Left lobe of liver (tissue), 2 donors: Measurements from ENCODE around the gene WDR55. TPM values are rescaled to one million over a fixed set of nuclear protein-coding genes. Genes with fewer than 3 reads are reported as not detected.
A peak's percentile ranks its signal among the peaks of the same experiment; 100 is the strongest.
"Not testable (repeated sequence)": the region's sequence is repeated elsewhere in the genome, so short reads cannot be mapped to it uniquely, and the experiment has no call there.

ENCODE experiments used
- ATAC-seq: fragments of 200-7000 bp; cut with Tn5 transposase; one replicate; pipeline ENCODE4 v1.9.1; 2020; ENCODE audit warnings: mild to moderate bottlenecking, moderate library complexity
- DNase-seq: peaks from one replicate; pipeline ENCODE4 v3.0.0-alpha.2; 2020; ENCODE audit warnings: low spot score
- total RNA-seq: library from RNA; stranded (reverse); gene quantifications from one replicate; pipeline ENCODE4 v1.2.1, GENCODE V29; 2021
- donor health status: DM: no; HTN: no; CAD: no; lungs with moderate emphysema.
- donor health status: DM: no; HTN: yes; CAD: no.

Gene WDR55, protein sequence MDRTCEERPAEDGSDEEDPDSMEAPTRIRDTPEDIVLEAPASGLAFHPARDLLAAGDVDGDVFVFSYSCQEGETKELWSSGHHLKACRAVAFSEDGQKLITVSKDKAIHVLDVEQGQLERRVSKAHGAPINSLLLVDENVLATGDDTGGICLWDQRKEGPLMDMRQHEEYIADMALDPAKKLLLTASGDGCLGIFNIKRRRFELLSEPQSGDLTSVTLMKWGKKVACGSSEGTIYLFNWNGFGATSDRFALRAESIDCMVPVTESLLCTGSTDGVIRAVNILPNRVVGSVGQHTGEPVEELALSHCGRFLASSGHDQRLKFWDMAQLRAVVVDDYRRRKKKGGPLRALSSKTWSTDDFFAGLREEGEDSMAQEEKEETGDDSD
- 17.8 TPM for total RNA-seq

DNA sequence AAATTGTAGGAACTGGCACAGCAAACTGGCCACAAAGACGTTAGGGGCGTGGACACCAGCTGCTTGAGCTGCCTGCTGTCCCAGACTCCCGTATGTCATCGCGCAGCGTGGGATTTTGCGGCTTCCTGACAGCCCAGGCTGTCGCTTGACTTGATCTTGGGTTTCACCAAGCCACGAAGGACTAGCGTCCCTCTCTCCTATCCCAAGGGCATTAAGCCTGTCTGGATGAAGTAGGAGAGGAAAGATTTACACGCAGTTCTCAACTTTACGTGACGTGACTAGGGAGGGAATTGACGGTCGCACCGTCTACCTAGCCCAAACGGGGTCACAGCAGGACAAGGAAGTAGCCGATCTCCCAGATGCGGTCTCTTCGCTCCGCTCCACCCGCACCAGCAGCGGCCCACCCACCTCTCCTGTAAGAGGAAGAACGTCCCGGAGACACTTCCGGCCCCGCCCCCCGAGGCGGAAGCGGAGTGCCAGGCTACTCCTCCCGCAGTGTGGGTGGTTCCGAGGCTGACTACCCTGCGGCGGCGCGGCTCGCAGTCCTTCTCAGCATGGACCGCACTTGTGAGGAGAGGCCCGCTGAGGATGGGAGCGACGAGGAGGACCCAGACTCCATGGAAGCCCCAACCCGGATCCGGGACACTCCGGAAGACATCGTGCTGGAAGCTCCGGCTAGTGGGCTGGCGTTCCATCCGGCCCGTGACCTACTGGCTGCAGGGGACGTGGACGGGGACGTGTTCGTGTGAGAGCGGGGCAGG, at the start of gene WDR55:
WDR55 (plus strand) TSS at position 546 of the 761 bp plus-strand sequence; CDS start at position 555, 9 bp downstream.
- peak; percentile 98 for ATAC-seq
- DNase-seq, result peak; percentile 96

DNA sequence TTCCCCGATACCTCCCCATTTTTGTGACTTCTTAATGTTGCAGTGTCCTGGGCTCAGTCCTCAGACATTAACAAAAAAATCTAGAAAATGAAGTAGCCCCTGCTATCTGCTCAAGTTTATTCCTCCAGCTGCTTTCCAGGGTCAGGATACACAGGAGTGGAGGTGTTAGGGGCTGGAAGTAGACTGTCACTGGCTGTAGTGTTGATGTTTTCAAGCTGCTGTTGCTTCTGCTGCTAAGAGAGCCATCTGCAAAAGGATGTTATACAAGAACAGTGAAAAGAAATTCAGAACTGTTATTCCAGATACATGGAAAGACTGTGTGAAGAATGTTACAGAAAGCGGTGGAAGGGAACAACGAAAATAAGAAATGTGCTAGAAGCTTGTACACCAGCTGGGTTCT, 42.4 kb upstream of the WDR55 start:
- no peak for DNase-seq
- ATAC-seq, result no peak

DNA sequence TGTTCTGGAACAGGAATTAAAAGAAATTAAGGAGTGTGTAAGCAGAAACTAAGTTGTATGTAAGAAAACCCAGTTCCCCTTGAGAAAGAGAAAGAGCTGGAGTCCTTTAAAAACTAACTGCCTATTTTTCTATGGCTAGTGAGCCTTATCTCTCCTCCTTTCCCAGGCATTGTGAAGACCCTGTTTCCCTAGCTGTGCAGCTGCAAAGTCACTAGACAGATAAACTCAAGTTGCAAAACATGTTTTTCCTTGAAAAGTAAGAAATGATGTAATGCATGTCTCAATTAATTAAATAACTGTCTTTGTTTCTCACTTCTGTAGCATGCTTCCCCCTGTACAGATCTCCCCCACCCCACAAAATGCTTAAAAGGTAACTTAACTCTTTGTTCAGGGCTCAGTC, 41.6 kb upstream of the WDR55 start:
- ATAC-seq, DNase-seq: not testable (repeated sequence)

DNA sequence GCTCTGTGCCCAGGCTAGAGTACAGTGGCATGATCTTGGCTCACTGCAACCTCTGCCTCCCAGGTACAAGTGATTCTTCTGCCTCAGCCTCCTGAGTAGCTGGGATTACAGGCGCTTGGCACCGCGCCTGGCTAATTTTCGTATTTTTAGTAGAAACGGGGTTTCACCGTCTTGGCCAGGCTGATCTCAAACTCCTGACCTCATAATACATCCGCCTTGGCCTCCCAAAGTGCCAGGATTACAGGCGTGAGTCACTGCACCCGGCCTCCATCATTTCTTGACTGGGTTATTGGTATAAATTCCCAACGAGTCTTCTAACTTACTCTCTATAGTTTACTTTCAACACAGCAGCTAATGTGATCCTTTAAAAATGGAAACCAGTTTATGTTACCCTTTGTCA, 39.8 kb upstream of the WDR55 start:
- ATAC-seq, DNase-seq: not testable (repeated sequence)

DNA sequence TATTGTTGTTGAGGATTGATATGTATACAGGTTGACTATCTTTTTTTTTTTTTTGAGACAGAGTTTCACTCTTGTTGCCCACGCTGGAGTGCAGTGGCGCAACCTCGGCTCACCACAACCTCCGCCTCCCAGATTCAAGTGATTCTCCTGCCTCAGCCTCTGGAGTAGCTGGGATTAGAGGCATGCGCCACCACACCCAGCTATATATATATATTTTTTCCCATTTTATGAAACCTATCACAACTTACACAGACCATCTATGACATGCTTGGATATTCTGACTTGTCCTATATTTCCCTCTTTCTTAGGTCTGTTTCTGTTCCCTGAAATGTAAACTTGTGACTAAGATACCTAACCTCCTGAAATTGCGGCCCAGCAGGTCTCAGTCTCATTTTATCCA, 36.7 kb upstream of the WDR55 start:
- no peak for DNase-seq
- ATAC-seq, result no peak

DNA sequence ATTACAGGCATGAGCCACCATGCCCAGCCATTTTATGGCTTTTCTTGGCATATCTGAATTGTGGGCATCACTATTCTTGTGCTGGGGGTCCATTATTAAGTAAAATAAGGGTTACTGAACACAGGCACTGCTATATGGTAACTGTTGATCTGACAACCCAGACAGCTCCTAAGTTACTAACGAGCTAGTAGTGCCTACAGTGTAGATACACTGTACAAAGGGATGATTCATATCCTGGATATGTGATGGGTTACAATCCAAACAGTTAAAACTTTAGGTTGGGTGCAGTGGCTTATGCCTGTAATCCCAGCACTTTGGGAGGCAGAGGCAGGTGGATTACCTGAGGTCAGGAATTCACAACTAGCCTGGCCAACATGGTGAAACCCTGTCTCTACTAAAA, 36.0 kb upstream of the WDR55 start:
- DNase-seq (no peak), ATAC-seq (no peak)

DNA sequence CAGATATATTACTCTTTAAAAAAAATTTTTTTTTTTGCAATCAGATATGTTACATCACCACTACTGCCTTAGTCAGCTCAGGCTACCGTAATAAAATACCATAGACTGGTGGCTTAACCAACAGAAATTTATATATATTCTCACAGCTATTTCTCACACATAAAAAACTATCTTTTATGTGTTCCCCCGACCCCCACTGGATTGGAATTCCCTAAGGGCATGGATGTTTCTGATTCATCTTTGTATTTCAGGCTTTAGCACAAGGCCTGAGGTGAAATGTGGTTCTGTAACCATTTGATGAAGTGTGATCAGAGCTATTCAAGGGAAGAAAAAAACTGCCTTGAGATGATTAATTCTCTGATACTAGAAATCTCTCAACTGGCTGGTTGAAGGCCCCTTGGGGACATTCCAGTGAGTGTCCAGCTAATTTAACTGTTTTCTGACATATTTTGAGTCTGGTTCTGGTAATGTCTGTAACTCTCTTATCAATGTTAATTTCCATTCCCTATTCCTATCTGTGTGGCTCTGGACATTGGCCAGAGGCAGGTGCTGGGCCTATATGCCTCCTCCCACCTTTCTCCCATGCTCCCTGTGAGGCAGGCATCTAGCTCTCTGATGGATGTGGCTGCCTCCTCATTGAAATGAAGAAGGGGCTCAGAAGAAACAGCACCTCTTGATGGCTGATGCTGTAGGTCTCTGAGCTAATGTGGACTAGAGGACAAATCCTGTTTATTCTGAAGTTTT, 34.2 kb upstream of the WDR55 start:
- ATAC-seq, result no peak
- no peak for DNase-seq

DNA sequence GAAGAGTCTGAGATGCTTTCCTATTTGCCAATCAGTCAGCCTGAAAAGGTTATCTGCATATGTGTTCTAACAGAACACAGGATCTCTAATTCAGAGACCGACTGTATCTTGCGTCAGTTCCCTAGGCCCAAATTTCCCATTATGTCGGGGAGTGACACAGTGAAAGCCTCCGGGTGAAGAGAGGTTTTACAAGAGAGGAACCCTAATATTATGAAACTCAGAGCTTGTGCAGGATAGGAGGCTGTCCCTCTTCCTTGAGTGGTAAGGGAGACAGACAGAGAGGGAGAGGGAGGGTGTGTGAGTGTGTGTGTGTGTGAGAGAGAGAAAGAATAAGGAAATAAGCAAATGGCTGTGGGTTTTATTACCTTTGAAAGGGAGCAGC, 33.7 kb upstream of the WDR55 start:
- ATAC-seq (no peak), DNase-seq (no peak)

DNA sequence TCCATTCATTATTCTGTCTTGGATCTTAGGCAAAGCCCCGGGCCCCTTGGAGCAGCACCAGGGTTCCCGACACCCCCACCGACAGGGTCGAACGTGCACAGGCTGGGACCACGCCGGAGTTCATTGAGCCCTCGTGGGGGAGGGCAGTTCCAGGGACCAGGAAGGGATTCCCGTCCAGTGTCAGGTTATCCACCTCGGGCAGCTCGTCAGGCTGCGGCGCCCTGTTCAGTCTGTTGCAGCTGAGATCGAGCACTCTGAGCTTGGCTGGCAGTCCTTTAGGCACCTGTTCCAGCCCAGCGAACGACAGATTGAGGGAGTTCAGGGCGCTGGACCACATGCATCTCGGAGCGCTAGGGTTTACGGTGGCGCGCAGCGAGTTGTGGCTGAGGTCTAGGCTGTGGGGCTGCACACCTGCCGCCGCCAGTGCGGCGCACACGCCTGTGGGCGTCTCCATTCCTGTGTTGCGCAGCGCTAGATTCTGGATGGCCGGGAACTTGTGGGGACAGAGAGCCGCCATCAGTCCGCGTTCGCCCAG, 32.8 kb upstream of the WDR55 start:
- ATAC-seq, result peak; percentile 58
- no peak for DNase-seq

DNA sequence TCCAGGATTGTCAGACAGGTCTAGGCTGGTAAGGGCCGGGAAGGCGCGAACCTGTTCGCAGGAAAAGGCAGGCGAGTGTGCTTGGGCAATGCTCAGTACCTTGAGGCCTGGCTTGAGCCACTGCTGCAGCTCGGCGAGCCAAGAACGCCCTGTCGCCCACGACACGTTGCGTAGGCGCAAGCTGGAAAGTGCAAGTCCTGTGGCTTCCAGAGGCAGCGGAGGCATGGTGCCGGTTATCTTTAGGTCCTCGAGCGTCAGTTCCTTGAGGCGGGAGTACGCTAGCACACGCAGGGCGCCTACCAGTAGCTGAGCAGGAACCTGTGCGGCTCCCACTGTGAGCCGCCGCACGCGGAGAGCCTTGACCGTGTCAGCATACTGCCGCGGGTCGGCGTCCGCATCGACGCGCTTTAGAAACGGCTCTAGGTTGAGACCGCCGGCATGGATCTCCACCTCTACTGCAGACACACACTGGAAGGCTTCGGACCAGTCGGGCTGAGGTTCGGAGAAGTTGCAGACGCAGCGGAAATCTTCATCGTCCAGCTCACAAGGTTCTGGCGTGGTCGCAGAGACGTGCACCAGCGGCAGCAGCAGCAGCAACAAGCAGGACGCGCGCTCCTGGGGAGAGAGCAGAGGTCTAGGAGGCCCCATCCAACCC, 32.2 kb upstream of the WDR55 start:
- ATAC-seq, result peak; percentile 55
- DNase-seq, result peak; percentile 82

DNA sequence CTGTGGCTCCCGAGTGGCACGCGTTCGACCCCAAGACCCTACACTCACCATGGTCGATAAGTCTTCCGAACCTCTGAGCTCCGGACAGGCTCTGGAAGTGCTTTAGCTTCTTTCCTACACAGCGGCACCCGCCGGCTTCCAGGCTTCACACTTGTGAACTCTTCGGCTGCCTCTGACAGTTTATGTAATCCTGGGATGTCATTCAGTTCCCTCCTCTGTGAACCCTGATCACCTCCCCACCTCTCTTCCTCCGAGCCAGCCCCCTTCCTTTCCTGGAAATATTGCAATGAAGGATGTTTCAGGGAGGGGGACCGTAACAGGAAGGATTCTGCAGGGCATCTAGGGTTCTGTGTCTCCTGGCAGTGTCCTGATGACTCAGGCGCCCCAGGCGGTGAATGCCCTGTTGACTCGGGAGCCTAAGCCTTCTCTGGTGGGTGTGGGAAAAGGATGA, 31.7 kb upstream of the WDR55 start, which contains the start of gene CD14:
CD14 (minus strand) TSS at position 155 of the 451 bp plus-strand sequence; CDS start at position 51, 104 bp downstream.
- DNase-seq (peak; percentile 84), ATAC-seq (peak; percentile 66)

DNA sequence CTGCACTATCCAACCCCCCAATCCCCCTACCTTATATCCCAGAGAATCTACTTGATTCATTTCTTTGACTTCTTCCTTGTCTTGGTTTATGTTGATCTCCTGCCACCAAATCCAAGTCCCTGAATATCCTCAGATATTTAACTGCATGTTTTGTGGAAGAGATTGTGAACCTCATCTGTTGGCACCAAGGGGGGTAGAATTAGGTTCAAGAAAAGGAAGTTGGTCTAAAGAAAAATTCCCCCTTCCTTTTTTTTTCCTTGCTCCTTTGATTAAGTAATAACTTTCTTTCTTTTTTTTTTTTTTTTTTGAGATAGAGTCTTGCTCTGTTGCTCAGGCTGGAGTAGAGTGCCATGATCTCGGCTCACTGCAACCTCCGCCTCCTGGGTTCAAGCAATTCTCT, 31.2 kb upstream of the WDR55 start:
- no peak for ATAC-seq
- no peak for DNase-seq

DNA sequence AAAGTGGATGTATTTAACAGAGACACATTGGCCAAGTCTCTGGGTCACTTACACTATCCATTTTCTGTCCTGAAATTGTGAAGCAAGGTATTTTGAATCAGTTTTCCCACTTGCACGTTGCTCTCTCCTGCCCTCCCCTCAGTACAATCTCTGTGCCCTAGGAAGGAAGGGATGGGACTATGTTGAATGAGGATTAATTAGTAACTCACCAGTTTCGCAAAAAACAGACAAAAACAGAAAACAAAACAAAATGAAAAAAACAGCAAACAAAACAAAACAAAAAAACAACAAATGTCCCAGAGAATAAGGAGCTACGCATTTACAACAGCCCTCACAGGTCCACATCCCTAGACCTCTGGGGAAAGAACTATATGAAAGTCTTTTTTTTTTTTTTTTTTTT, 30.6 kb upstream of the WDR55 start:
- DNase-seq (no peak), ATAC-seq (peak; percentile 16)

DNA sequence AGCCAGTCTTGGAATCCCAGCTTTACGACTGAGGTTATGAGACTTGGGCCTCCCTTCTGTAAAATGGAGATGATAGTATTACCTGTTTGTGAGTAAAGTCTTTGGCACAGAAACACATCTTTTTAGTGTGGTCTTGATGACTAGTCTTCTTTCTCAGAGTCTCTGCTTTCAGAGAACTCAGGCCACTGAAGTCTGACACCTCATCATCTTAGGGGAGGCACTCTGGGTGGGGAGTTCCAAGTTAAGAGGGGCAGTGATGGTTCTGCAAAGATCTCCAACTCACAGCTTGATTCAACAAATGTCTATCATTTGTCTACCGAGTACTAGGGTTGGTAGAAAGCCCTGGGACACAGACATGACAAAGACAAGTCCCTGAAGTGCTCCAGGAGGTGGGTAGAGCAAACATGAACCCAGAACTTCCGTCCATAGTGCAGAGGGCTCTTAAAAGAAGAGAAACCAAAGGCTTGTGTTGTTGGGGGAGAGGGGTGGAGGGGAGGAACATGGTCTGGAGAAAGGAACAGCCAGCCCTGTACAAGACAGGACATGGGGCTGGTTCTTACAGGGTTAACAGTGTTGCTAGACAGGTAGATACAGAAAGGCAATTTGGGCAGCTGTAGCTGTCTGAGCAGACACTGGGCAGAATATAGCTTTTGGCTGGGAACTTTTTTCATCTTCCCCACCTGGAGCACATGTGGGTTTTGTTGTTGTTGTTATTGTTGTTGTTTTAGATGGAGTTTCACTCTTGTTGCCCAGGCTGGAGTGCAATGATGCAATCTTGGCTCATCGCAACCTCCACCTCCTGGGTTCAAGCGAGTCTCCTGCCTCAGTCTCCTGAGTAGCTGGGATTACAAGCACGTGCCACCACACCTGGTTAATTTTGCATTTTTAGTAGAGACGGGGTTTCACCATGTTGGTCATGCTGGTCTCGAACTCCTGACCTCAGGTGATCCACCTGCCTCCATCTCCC, 29.1 kb upstream of the WDR55 start:
- DNase-seq (no peak), ATAC-seq (no peak)

DNA sequence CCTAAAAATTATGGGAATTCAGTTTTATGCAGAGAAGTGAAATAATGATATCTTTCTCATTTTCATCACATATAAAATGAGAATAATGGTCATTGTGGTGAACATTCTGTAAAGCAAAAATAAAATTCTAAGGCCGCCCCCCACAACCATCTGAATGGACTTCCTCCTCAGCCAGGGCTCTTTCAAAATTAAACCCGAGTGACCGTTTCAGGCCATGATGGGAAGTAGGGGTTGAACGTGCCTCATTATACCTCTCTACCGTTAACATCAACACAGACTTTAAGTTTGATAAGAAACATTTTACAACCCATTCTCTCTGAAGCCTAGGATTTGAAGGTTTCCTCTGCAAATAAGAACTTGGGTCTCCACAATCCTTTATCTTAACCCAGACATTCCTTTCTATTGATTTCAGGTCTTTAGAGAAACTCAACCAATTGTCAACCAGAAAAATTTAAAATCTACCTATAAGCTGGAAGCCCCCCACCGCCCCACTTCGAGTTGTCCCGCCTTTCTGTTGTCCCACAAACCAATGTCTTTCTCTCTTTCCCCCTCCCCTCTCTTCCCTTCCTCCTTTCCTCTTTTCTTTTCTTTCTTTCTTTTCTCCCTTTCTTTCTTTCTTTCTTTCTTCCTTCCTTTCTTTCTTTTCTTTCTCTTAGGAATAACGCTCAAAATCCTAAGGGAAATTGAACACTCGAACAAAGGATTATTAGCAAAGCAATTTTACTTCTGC, 27.2 kb upstream of the WDR55 start:
- no peak for DNase-seq
- ATAC-seq, result no peak

DNA sequence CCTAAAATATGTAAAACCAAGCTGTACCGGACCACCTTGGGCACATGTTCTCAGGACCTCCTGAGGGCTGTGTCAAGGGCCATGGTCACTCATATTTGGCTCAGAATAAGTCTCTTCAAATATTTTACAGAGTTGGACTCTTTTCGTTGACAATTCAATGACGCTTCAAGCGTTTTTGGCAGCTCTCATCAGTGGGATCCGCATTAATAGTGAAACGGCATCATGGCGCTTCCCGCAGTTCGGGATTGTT, 25.9 kb upstream of the WDR55 start:
- not testable (repeated sequence) for ATAC-seq, DNase-seq

DNA sequence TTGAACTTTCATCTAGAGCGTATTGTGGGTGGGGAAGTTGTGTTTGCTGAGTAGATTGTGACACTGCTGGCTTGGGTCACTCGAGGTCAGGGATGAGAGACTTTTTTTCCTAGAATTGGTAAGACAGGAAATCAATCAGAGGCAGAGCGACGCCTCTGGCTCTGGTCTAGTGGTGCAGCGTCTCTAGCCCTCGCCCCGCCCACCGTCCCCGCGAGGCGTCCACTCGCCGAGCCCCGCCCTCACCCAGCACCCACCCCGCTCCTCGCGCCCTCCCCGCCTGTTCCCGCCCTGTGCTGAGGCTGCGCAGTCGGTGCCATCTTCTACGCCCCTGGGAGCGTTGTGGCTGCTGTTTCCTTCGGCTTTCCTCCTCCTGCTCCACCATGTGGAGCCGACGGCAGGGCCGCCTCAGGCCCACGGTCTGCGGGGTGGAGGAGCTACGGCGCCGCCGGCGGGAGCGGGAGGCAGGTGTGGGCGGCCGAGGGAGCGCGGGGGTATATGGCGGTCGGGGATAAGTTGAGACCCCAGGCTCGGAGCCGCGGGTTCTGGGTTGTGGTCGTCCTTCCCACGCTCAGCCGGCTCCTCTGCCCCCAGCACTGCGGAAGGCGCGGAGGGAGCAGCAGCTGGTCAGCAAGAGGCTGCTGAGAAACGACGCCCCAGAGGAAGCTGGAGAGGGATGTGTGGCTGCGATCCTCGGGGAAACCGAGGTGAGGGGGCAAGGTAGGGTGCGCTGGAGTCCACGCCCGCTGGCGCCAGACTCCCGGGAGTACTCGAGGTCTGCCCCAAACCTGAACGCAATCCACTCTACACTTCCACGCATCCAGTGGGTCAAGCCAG, 25.3 kb upstream of the WDR55 start, which contains the start of gene TMCO6:
TMCO6 (plus strand) TSS at position 304 of the 834 bp plus-strand sequence; CDS start at position 381, 77 bp downstream.
- ATAC-seq, result peak; percentile 91

DNA sequence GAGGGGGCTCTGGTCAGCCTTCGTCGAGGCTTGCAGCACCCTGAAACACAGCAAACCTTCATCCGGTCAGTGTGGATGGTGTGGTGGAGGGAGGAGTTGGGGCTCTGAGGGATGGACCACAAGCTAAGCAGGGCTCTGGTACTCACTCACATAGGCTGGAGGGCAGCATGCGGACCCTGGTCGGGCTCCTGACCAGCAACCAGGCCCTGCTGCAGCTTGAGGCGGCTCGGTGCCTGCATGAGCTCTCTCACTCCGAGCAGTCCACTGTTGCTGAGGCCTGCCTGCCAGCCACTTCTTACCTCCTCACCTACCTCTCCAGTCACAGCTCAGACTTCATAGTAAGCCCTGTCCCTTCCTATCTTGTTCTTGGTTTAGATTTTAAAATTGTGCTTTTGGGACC, 23.0 kb upstream of the WDR55 start:
- DNase-seq, result no peak
- ATAC-seq, result no peak

More for the DNA sequence above, 25.3 kb upstream of the WDR55 start, which contains the start of gene TMCO6:
- DNase-seq, result peak; percentile 98
